Transverse colon (tissue), 4 donors: ENCODE measurements around the gene DYNC1H1. TPM values are rescaled to one million over a fixed set of nuclear protein-coding genes. Genes with fewer than 3 reads are reported as not detected.

Experiments used
- DNase-seq: peaks from one replicate; pipeline ENCODE4 v3.0.0-alpha.2; 2019
- H3K27ac ChIP-seq, 4 donors: fragments of 200-600 bp; sonication (generic); 2 replicates each; pipeline ENCODE4 v1.5.1; 2016 to 2018; ENCODE audit warnings: inconsistent platforms in 4 of 4
- H3K27me3 ChIP-seq: fragments of 200-600 bp; sonication (generic); 2 replicates; pipeline ENCODE4 v1.5.1; 2017; ENCODE audit warnings: inconsistent platforms
- H3K36me3 ChIP-seq, 4 donors: fragments of 200-600 bp; sonication (generic); 2 replicates each; pipeline ENCODE4 v1.5.1; 2017 to 2019; ENCODE audit warnings: inconsistent platforms in 4 of 4
- H3K4me1 ChIP-seq, 4 donors: fragments of 200-600 bp; sonication (generic); 2 replicates each; pipeline ENCODE4 v1.5.1; 2017 to 2020; ENCODE audit warnings: inconsistent platforms in 4 of 4
- H3K4me3 ChIP-seq, 4 donors: fragments of 200-600 bp; sonication (generic); 1 replicate in 1 of 4; 2 replicates in 3 of 4; pipeline versions ENCODE4 v1.5.1 to v1.6.1; 2017 to 2019; ENCODE audit warnings: inconsistent platforms in 4 of 4
- H3K9me3 ChIP-seq, 2 donors: fragments of 200-600 bp; sonication (generic); 2 replicates each; pipeline ENCODE4 v1.5.1; 2017 to 2019; ENCODE audit warnings: inconsistent platforms in 2 of 2
- EP300 ChIP-seq: sonication (generic); formaldehyde crosslinking; IDR thresholded peaks from one replicate; pipeline ENCODE4 v1.6.1; 2017; ENCODE audit warnings: antibody characterized with exemption, low read depth
- POLR2A ChIP-seq: fragments of 450-650 bp; IDR thresholded peaks from one replicate; pipeline ENCODE4 v1.6.1; 2016; ENCODE audit warnings: antibody characterized with exemption, mild to moderate bottlenecking, moderate library complexity
- POLR2AphosphoS5 ChIP-seq, 3 donors: sonication (generic); formaldehyde crosslinking; IDR thresholded peaks; one replicate each; pipeline ENCODE4 v1.6.1; 2016; ENCODE audit warnings: antibody characterized with exemption in 3 of 3
- WGBS, 2 donors: methylation state at CpG; one replicate each; pipeline ENCODE4 v1.1.5; 2018; ENCODE audit warnings: low coverage in 1 of 2; 5-methylcytosine and 5-hydroxymethylcytosine counted together
- in situ Hi-C, 4 donors: fragments of 200-750 bp; cut with MboI; loops; one replicate each; pipeline versions ENCODE4 v1.15.0 to v1.15.1; 2017; ENCODE audit warnings: low sequenced_read_pairs in 3 of 4, low pct_ligation_motif_present in 1 of 4, low pct_unique_long_range_greater_than_20kb in 1 of 4
- intact Hi-C: fragments of 100-400 bp; cut with DNase I; formaldehyde crosslinking; loops from one replicate; pipeline ENCODE4 v1.15.1; 2023; ENCODE audit warnings: low total_unique reads
- total RNA-seq, 4 donors: library from RNA; depleted of rRNA; stranded (reverse); fragments of >200 nt; gene quantifications; one replicate each; pipeline ENCODE4 v1.1.0, GENCODE V29; 2016
- TF ChIP-seq, protein P1 (sequence below), 5 experiments: fragments of 200-600 bp in 3 of 5; fragments of 450-650 bp in 2 of 5; sonication (generic) in 3 of 5; IDR thresholded peaks; 1 replicate in 2 of 5; 2 replicates in 3 of 5; pipeline ENCODE4 v1.5.1; 2016 to 2017; ENCODE audit warnings: antibody characterized with exemption in 5 of 5, inconsistent platforms in 3 of 5, mild to moderate bottlenecking in 2 of 5, moderate library complexity in 1 of 5

The DYNC1H1 gene
- total RNA-seq, 4 donors from 2014 or later = 471 to 647 (median 482) TPM

DNA sequence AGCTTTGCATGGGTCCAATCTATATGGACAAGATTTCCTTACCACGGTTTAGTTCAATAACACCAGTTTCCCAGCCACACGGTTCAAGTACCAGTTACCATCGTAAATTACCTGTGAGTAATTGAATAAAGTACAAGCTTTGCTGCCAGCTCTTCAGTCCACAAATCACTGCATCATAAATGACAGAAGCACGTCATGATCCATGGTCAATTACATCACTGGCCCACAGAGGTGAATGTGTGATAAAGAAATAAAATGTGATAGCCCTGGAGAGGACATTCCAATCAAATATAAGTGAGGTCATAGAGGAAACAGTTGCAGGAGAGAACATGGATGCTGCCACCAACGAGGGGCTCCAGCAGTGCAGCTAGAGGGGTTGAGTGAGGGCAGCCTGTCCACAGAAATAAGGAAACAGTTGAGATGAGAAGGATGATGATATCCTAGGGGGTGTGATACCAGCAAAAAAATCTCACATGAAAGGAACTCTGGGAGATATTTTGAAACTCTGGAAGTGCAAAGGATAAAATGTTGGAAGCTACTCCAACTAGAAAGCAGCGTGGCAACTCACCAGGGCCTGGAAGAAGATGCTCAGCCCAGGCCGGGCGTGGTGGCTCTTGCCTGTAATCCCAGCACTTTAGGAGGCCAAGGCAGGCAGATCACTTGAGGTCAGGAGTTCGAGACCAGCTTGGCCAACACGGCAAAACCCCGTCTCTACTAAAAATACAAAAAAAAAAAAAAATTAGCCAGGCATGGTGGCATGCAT lies 5.8 kb upstream of the DYNC1H1 start:
- Histone ChIP-seq H3K27ac (no peak overlapping the region), H3K27me3 (no peaks in the 10 kb centered on the region), H3K9me3 (no peaks in the 10 kb centered on the region), H3K36me3 (no peaks in the 10 kb centered on the region), H3K4me1 (peaks cover 0 to 15% (median 4%) of the 10 kb centered on the region in 4 donors), H3K4me3 (no peak overlapping the region)
- intact Hi-C loops (no loop called here), in situ Hi-C loops (loop anchor here in 1 of 4 donors (25.0 kb wide), 1 partner anchor 354 kb away; the partner anchor contains the start of genes MOK and ZNF839)
- WGBS, 2 donors = 60 to 71% methylated on average over 2 to 11 of the region's 11 CpGs
- no peak for DNase-seq
- TF ChIP-seq, protein P1, sequence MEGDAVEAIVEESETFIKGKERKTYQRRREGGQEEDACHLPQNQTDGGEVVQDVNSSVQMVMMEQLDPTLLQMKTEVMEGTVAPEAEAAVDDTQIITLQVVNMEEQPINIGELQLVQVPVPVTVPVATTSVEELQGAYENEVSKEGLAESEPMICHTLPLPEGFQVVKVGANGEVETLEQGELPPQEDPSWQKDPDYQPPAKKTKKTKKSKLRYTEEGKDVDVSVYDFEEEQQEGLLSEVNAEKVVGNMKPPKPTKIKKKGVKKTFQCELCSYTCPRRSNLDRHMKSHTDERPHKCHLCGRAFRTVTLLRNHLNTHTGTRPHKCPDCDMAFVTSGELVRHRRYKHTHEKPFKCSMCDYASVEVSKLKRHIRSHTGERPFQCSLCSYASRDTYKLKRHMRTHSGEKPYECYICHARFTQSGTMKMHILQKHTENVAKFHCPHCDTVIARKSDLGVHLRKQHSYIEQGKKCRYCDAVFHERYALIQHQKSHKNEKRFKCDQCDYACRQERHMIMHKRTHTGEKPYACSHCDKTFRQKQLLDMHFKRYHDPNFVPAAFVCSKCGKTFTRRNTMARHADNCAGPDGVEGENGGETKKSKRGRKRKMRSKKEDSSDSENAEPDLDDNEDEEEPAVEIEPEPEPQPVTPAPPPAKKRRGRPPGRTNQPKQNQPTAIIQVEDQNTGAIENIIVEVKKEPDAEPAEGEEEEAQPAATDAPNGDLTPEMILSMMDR (IDR thresholded peaks at IDR 0.05) = no peak
- TF ChIP-seq POLR2AphosphoS5 (IDR thresholded peaks at IDR 0.05) = no peak
- no peak for TF ChIP-seq EP300
- TF ChIP-seq POLR2A = no peak

DNA sequence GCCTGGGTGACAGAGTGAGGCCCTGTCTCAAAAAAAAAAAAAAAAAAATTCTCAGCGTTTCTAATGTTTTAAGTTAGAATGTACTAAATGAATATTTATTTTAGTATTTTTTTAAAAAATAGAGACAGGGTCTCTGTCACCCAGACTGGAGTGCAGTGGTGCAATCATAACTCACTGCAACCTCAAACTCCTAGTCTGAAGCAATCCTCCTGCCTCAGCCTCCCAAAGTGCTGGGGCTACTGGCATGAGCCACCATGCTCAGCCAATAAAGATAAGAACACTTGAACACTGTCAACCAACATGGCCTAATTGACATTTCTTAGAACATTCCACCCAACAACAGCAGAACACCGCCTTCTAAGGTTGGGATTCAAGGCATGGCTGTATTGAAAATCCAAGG lies 5.1 kb upstream of the DYNC1H1 start:
- 40 to 87% methylated on average over 1 to 2 of the region's 2 CpGs for WGBS, 2 donors
- intact Hi-C loops (no loop called here), in situ Hi-C loops (loop anchor here in 1 of 4 donors (25.0 kb wide), 1 partner anchor 353 kb away; the partner anchor contains the start of genes MOK and ZNF839)
- TF ChIP-seq, protein P1 (IDR thresholded peaks at IDR 0.05) = no peak
- TF ChIP-seq EP300 (no peak), POLR2A (no peak), POLR2AphosphoS5 (IDR thresholded peaks at IDR 0.05) (no peak)
- no peak for DNase-seq
- H3K4me3 ChIP-seq = no peak overlapping the region
- H3K36me3 ChIP-seq = no peaks in the 10 kb centered on the region
- no peak overlapping the region for H3K27ac ChIP-seq
- no peaks in the 10 kb centered on the region for H3K9me3 ChIP-seq
- H3K27me3 ChIP-seq = no peaks in the 10 kb centered on the region
- H3K4me1 ChIP-seq = peaks cover 0 to 20% (median 9%) of the 10 kb centered on the region in 4 donors

DNA sequence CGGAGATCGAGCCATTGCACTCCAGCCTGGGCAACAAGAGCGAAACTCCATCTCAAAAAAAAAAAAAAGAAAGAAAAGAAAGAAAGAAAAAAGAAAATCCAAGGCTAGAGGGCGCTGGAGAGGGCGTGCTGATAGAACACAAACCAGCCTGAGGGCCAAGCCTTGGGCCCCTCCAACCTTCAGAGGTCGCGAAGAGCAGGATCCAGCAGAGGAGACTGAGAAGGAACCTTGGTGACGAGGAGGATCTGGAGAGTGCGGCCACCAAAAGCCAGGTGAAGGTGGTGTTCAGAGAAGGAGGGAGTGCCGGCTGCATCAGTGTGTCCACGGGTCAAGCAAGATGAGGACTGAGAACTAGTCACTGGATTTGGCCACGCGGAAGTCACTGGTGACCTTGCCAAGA lies 4.1 kb upstream of the DYNC1H1 start:
- intact Hi-C loops (loop anchor here (5.0 kb wide), 1 partner anchor 188 kb away; no protein-coding TSS in a partner anchor), in situ Hi-C loops (loop anchor here in 2 of 4 donors (10.0 to 25.0 kb wide), 2 partner anchors 135 to 352 kb away; partner anchors contain the start of genes MOK (in 1 of the 2) and ZNF839 (in 1 of the 2))
- Histone ChIP-seq H3K36me3 (no peaks in the 10 kb centered on the region), H3K27me3 (no peaks in the 10 kb centered on the region), H3K9me3 (no peaks in the 10 kb centered on the region), H3K27ac (no peak overlapping the region), H3K4me1 (peaks cover 0 to 20% (median 9%) of the 10 kb centered on the region in 4 donors), H3K4me3 (no peak overlapping the region)
- DNase-seq = no peak
- 61% methylated on average over 13 of the region's 13 CpGs; no CpG with 5 or more reads in 1 of the 2 donors for WGBS, 2 donors
- TF ChIP-seq POLR2A (no peak), EP300 (no peak), POLR2AphosphoS5 (IDR thresholded peaks at IDR 0.05) (no peak)
- TF ChIP-seq, protein P1 (IDR thresholded peaks at IDR 0.05) = peak in 4 of 5 experiments; percentile 17 to 32 (median 27)

DNA sequence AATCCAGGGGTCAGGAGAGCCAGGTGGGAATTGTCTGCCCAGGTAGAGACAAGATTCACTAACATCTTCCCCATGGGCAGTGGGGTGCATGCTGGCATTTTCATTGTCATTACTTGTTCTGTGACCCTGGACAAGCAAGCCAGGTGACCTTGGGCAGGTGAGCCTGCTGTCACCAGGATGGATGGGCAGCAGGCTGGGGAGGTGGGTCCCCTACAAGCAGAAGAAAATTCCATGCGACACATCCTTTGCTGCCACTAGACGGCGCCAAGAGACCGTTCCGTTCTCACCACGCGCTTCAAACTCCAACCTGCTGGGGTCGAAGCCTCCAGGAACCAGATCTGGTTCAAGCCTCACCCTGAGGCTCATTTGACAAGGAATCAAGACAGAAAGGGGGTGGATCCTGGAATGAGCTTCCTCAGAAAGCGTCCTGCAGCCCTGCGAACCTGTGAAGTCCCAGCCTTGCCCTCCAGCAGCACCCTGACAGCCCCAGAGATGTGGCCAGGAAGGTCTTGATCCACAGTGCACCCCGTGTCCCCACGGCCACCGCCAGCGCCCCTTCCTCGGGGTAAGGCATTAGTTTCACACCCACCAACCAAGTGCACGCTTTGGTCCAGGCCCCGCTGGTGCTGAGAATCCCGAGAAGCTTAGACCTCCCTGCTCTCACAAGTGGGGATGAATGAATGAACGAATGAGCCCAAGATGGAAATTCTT lies 3.2 kb upstream of the DYNC1H1 start:
- no peaks in the 10 kb centered on the region for H3K36me3 ChIP-seq
- peak; percentile 83 for DNase-seq
- intact Hi-C loops (loop anchor here (5.0 kb wide), 1 partner anchor 189 kb away; no protein-coding TSS in a partner anchor), in situ Hi-C loops (loop anchor here in 2 of 4 donors (10.0 to 25.0 kb wide), 2 partner anchors 134 to 351 kb away; partner anchors contain the start of genes MOK (in 1 of the 2) and ZNF839 (in 1 of the 2))
- no peak overlapping the region for H3K4me3 ChIP-seq
- H3K27ac ChIP-seq = no peak overlapping the region
- H3K27me3 ChIP-seq = no peaks in the 10 kb centered on the region
- no peaks in the 10 kb centered on the region for H3K9me3 ChIP-seq
- peaks cover 7 to 28% (median 16%) of the 10 kb centered on the region in 4 donors for H3K4me1 ChIP-seq
- no peak for TF ChIP-seq POLR2AphosphoS5 (IDR thresholded peaks at IDR 0.05)
- TF ChIP-seq, protein P1 (IDR thresholded peaks at IDR 0.05) = peak; percentile 84 to 90 (median 89)
- WGBS, 2 donors = 34 to 86% methylated on average over 4 to 19 of the region's 19 CpGs
